Epithelial cell of proximal tubule (primary cell): ENCODE results near the gene B3GNT7. TPM values are rescaled to one million over a fixed set of nuclear protein-coding genes. Genes with fewer than 3 reads are reported as not detected.

ENCODE experiments used
- DNase-seq: peaks from one replicate; pipeline ENCODE4 v3.0.0-alpha.2; 2011; ENCODE audit warnings: low read depth
- H3K4me3 ChIP-seq: 2 replicates; pipeline ENCODE4 v1.5.1; 2011; ENCODE audit warnings: low read depth, mild to moderate bottlenecking, low read length
- CTCF ChIP-seq: conservative IDR thresholded peaks from 2 replicates; pipeline ENCODE4 v1.5.1; 2012; ENCODE audit warnings: low read depth, mild to moderate bottlenecking, low read length
- total RNA-seq: library from RNA; depleted of rRNA; stranded (reverse); fragments of >200 nt; gene quantifications from 2 replicates; pipeline ENCODE4 v1.2.3, GENCODE V29; 2015

The B3GNT7 gene
- total RNA-seq, 1 donor from 2014 or later, result 10.7 TPM

- TF ChIP-seq CTCF, result no peak
- H3K4me3 ChIP-seq, result no peak overlapping the region
- DNase-seq, result no peak
Observed at GRCh38 chr2:231367178-231367577, 28.3 kb upstream of the B3GNT7 start.

- no peak for TF ChIP-seq CTCF
- no peak for DNase-seq
- H3K4me3 ChIP-seq, result no peak overlapping the region
Observed at GRCh38 chr2:231369580-231370428, 25.7 kb upstream of the B3GNT7 start.

GRCh38 chr2:231370429-231370748, 25.1 kb upstream of the B3GNT7 start:
- DNase-seq, result no peak
- H3K4me3 ChIP-seq, result no peak overlapping the region
- TF ChIP-seq CTCF, result no peak

- no peak for DNase-seq
- TF ChIP-seq CTCF, result no peak
- H3K4me3 ChIP-seq, result no peak overlapping the region
Observed at GRCh38 chr2:231370749-231371429, 24.6 kb upstream of the B3GNT7 start.

GRCh38 chr2:231371430-231372054, 24.0 kb upstream of the B3GNT7 start:
- no peak for TF ChIP-seq CTCF
- no peak for DNase-seq
- H3K4me3 ChIP-seq, result no peak overlapping the region

- H3K4me3 ChIP-seq, result no peak overlapping the region
- TF ChIP-seq CTCF, result no peak
Observed at GRCh38 chr2:231372326-231372725, 23.2 kb upstream of the B3GNT7 start.

More at GRCh38 chr2:231372326-231372725, 23.2 kb upstream of the B3GNT7 start:
- no peak for DNase-seq
